T-cell (primary cell): ENCODE results near the gene PRKACA. TPM values are rescaled to one million over a fixed set of nuclear protein-coding genes. Genes with fewer than 3 reads are reported as not detected.
A peak's percentile ranks its signal among the peaks of the same experiment; 100 is the strongest.

Experiments
- ATAC-seq, 4 experiments: fragments of 200-7000 bp in 3 of 4; fragments of 150-1000 bp in 1 of 4; cut with Tn5 transposase; replicated peaks in 1 of 4; 1 replicate in 3 of 4; 2 replicates in 1 of 4; pipeline ENCODE4 v1.10.0; 2021; ENCODE audit warnings: moderate library complexity in 3 of 4, mild to moderate bottlenecking in 2 of 4, moderate number of reproducible peaks in 1 of 4
- CTCF ChIA-PET, 2 donors: fragments of 300-600 bp; sonication (Branson Sonifier 250); formaldehyde crosslinking; loops; one replicate each; lab custom pipeline; 2022; ENCODE audit warnings: antibody characterized with exemption in 2 of 2; lab: Charles Lee
- POLR2A ChIA-PET, 2 donors: fragments of 300-600 bp; sonication (Branson Sonifier 250); formaldehyde crosslinking; loops; one replicate each; lab custom pipeline; 2022; ENCODE audit warnings: antibody characterized with exemption in 2 of 2; lab: Charles Lee
- DNase-seq, 35 experiments: peaks; one replicate each; pipeline versions ENCODE4 v3.0.0 to v3.0.0-alpha.2; 2013 to 2023
- H3K27ac ChIP-seq: one replicate; pipeline ENCODE4 v1.5.1; 2013; ENCODE audit warnings: low read length
- H3K27me3 ChIP-seq, 2 experiments: replicated peaks in 1 of 2; 1 replicate in 1 of 2; 2 replicates in 1 of 2; pipeline versions ENCODE4 v1.6.1 to v1.7.0; 2013; ENCODE audit warnings: low read length in 1 of 2, mixed read lengths in 1 of 2; ENCODE audit not compliant: control insufficient read depth in 2 of 2, insufficient read depth in 2 of 2; ENCODE audit errors: extremely low read depth in 1 of 2
- H3K36me3 ChIP-seq, 2 donors: 1 replicate in 1 of 2; 2 replicates in 1 of 2; pipeline versions ENCODE4 v1.6.1 to v1.7.0; 2013; ENCODE audit warnings: low read length in 1 of 2; ENCODE audit not compliant: control insufficient read depth in 2 of 2, insufficient read depth in 1 of 2; ENCODE audit errors: extremely low read depth in 1 of 2
- H3K4me1 ChIP-seq, 2 experiments: 1 replicate in 1 of 2; 2 replicates in 1 of 2; pipeline versions ENCODE4 v1.6.1 to v1.7.0; 2013; ENCODE audit warnings: low read length in 2 of 2, mixed read lengths in 1 of 2; ENCODE audit not compliant: insufficient read depth in 2 of 2, control insufficient read depth in 1 of 2; ENCODE audit errors: extremely low read depth in 1 of 2
- H3K4me3 ChIP-seq, 2 donors: 1 replicate in 1 of 2; 2 replicates in 1 of 2; pipeline versions ENCODE4 v1.5.1 to v1.7.0; 2013; ENCODE audit warnings: mild to moderate bottlenecking in 2 of 2, low read length in 1 of 2, moderate library complexity in 1 of 2; ENCODE audit not compliant: control insufficient read depth in 1 of 2; ENCODE audit errors: extremely low read depth in 1 of 2
- H3K9me3 ChIP-seq: 2 replicates; pipeline ENCODE4 v1.7.0; 2013
- H3K27ac Mint-ChIP-seq, 2 donors: one replicate each; pipeline ENCODE4 v1.8.0; 2020 to 2021; ENCODE audit warnings: mild to moderate bottlenecking in 2 of 2, mixed read lengths in 2 of 2
- H3K27me3 Mint-ChIP-seq, 2 donors: one replicate each; pipeline ENCODE4 v1.8.0; 2021 to 2022; ENCODE audit warnings: mixed read lengths in 2 of 2
- H3K36me3 Mint-ChIP-seq: one replicate; pipeline ENCODE4 v1.8.0; 2021; ENCODE audit warnings: mixed read lengths
- H3K4me1 Mint-ChIP-seq, 3 donors: one replicate each; pipeline ENCODE4 v1.8.0; 2020 to 2022; ENCODE audit warnings: mixed read lengths in 3 of 3, mild to moderate bottlenecking in 1 of 3
- H3K4me3 Mint-ChIP-seq, 3 donors: one replicate each; pipeline ENCODE4 v1.8.0; 2020 to 2022; ENCODE audit warnings: mild to moderate bottlenecking in 3 of 3, mixed read lengths in 3 of 3, moderate library complexity in 3 of 3
- H3K9me3 Mint-ChIP-seq, 3 donors: one replicate each; pipeline ENCODE4 v1.8.0; 2020 to 2022; ENCODE audit warnings: mixed read lengths in 3 of 3
- WGBS: methylation state at CpG from one replicate; pipeline ENCODE4 v1.1.5; 2013; ENCODE audit warnings: missing lambda C conversion rate; ENCODE audit not compliant: insufficient coverage; 5-methylcytosine and 5-hydroxymethylcytosine counted together
- total RNA-seq, 35 experiments: library from RNA in 6 of 35; stranded (reverse) in 6 of 35; fragments of 120-200 nt in 1 of 35; gene quantifications; one replicate each; pipeline versions ENCODE4 v1.2.1 to v1.2.4 and lab custom pipeline; 2013 to 2026

The PRKACA gene
- total RNA-seq, 5 donors from 2014 or later (not counting 1 experiment from before 2014, with no cell fraction given) = 43.0 to 53.5 (median 48.9) TPM

- ChIA-PET CTCF (interaction anchor here in 1 of 2 donors (0.5 kb wide), 1 partner anchor 15 kb away, joined by 6 read pairs; no protein-coding TSS in a partner anchor), POLR2A (no interaction called here)
- H3K4me3 ChIP-seq = no peak overlapping the region
- DNase-seq (no peak), ATAC-seq (no peak)
- H3K9me3 Mint-ChIP-seq = no peaks in the 10 kb centered on the region
- no peak overlapping the region for H3K4me3 Mint-ChIP-seq
- H3K36me3 Mint-ChIP-seq = no peaks in the 10 kb centered on the region
- H3K27ac ChIP-seq = no peak overlapping the region
- H3K27me3 Mint-ChIP-seq = peaks cover 19 to 33% of the 10 kb centered on the region in 2 donors
- no peak overlapping the region for H3K27ac Mint-ChIP-seq
- no peaks in the 10 kb centered on the region for H3K36me3 ChIP-seq
- peaks cover 4 to 53% of the 10 kb centered on the region in 2 experiments for H3K27me3 ChIP-seq
- H3K9me3 ChIP-seq = no peaks in the 10 kb centered on the region
- 88% methylated on average over 4 of the region's 5 CpGs for WGBS
- peaks cover 3 to 20% of the 10 kb centered on the region in 2 experiments for H3K4me1 ChIP-seq
- H3K4me1 Mint-ChIP-seq = peaks cover 14 to 21% (median 15%) of the 10 kb centered on the region in 3 donors
These were observed 55.1 kb downstream of the PRKACA start for GRCh38 chr19:14062558-14062855.

- Mint-ChIP-seq H3K9me3 (no peaks in the 10 kb centered on the region), H3K4me3 (no peak within 1 kb of the TSS), H3K36me3 (no peaks in the 10 kb centered on the region), H3K4me1 (peaks cover 14 to 21% (median 16%) of the 10 kb centered on the region in 3 donors), H3K27me3 (peaks cover 19 to 33% of the 10 kb centered on the region in 2 donors), H3K27ac (no peak within 1 kb of the TSS)
- Histone ChIP-seq H3K27me3 (peaks cover 4 to 56% of the 10 kb centered on the region in 2 experiments), H3K4me3 (no peak within 1 kb of the TSS), H3K9me3 (no peaks in the 10 kb centered on the region), H3K27ac (no peak within 1 kb of the TSS), H3K36me3 (no peaks in the 10 kb centered on the region), H3K4me1 (peaks cover 3 to 24% of the 10 kb centered on the region in 2 experiments)
- 88% methylated on average over 11 of the region's 19 CpGs for WGBS
- ATAC-seq (no peak), DNase-seq (no peak)
- ChIA-PET POLR2A (no interaction called here), CTCF (interaction anchor here (0.5 kb wide), 2 partner anchors 15 to 91 kb away, joined by 6 to 9 read pairs; no protein-coding TSS in a partner anchor)
These were observed 55.6 kb downstream of the PRKACA start, which contains the start of gene PALM3 for GRCh38 chr19:14061751-14062557. TSS of gene PALM3 (minus strand) at chr19:14062076. CDS start at chr19:14061980, 96 bp downstream.

GRCh38 chr19:14061081-14061749 lies 56.3 kb downstream of the PRKACA start:
- Histone ChIP-seq H3K4me1 (peaks cover 3 to 24% of the 10 kb centered on the region in 2 experiments), H3K9me3 (no peaks in the 10 kb centered on the region), H3K4me3 (no peak overlapping the region), H3K27ac (no peak overlapping the region), H3K27me3 (peaks cover 4 to 60% of the 10 kb centered on the region in 2 experiments), H3K36me3 (no peaks in the 10 kb centered on the region)
- Mint-ChIP-seq H3K36me3 (no peaks in the 10 kb centered on the region), H3K27me3 (peaks cover 19 to 33% of the 10 kb centered on the region in 2 donors), H3K4me1 (peaks cover 14 to 23% (median 16%) of the 10 kb centered on the region in 3 donors), H3K27ac (no peak overlapping the region), H3K9me3 (no peaks in the 10 kb centered on the region), H3K4me3 (no peak overlapping the region)
- ATAC-seq (no peak), DNase-seq (no peak)
- WGBS = 40% methylated on average over 1 of the region's 9 CpGs
- POLR2A ChIA-PET = interaction anchor here in 1 of 2 donors (0.5 kb wide), 1 partner anchor 16 kb away, joined by 7 read pairs; no protein-coding TSS in a partner anchor
- CTCF ChIA-PET = interaction anchor here (0.6 kb wide), 4 partner anchors 17 to 173 kb away, joined by 4 to 6 read pairs (median 4); no protein-coding TSS in a partner anchor

GRCh38 chr19:14059652-14060155 lies 57.9 kb downstream of the PRKACA start:
- WGBS = 65% methylated on average over 5 of the region's 8 CpGs
- H3K4me1 Mint-ChIP-seq = peaks cover 14 to 24% (median 23%) of the 10 kb centered on the region in 3 donors
- H3K27me3 ChIP-seq = peaks cover 4 to 61% of the 10 kb centered on the region in 2 experiments
- CTCF ChIA-PET = interaction anchor here (1.0 to 1.7 kb wide), 6 partner anchors 10 to 77 kb away, joined by 3 to 6 read pairs (median 4); partner anchors contain the start of gene ASF1B (in 1 of the 2)
- POLR2A ChIA-PET = interaction anchor here in 1 of 2 donors (0.6 kb wide), 1 partner anchor 12 kb away, joined by 4 read pairs; no protein-coding TSS in a partner anchor
- no peak for ATAC-seq
- H3K4me1 ChIP-seq = peaks cover 3 to 24% of the 10 kb centered on the region in 2 experiments
- DNase-seq = no peak
- H3K36me3 Mint-ChIP-seq = no peaks in the 10 kb centered on the region
- no peak overlapping the region for H3K27ac Mint-ChIP-seq
- H3K4me3 Mint-ChIP-seq = peak overlapping the region in 1 of 3 donors; percentile 35
- no peaks in the 10 kb centered on the region for H3K9me3 Mint-ChIP-seq
- no peaks in the 10 kb centered on the region for H3K9me3 ChIP-seq
- no peak overlapping the region for H3K27ac ChIP-seq
- H3K36me3 ChIP-seq = no peaks in the 10 kb centered on the region
- H3K4me3 ChIP-seq = no peak overlapping the region
- peaks cover 19 to 33% of the 10 kb centered on the region in 2 donors for H3K27me3 Mint-ChIP-seq

GRCh38 chr19:14059093-14059480 lies 58.5 kb downstream of the PRKACA start:
- Mint-ChIP-seq H3K27ac (no peak overlapping the region), H3K9me3 (no peaks in the 10 kb centered on the region), H3K27me3 (peaks cover 19 to 33% of the 10 kb centered on the region in 2 donors), H3K4me1 (peaks cover 14 to 28% (median 23%) of the 10 kb centered on the region in 3 donors), H3K4me3 (peak overlapping the region; percentile 21 to 75 (median 37)), H3K36me3 (no peaks in the 10 kb centered on the region)
- Histone ChIP-seq H3K4me1 (peaks cover 3 to 24% of the 10 kb centered on the region in 2 experiments), H3K9me3 (no peaks in the 10 kb centered on the region), H3K27ac (no peak overlapping the region), H3K36me3 (no peaks in the 10 kb centered on the region), H3K4me3 (no peak overlapping the region), H3K27me3 (peaks cover 4 to 61% of the 10 kb centered on the region in 2 experiments)
- peak in 1 of 4 experiments; percentile 61 for ATAC-seq
- CTCF ChIA-PET = interaction anchor here (0.6 to 1.7 kb wide), 11 partner anchors 10 to 125 kb away, joined by 3 to 6 read pairs (median 3); partner anchors contain the start of gene ASF1B (in 1 of the 2)
- peak in 26 of 35 experiments; percentile 5 to 72 (median 45) for DNase-seq
- WGBS = 0% methylated on average over 9 of the region's 15 CpGs
- POLR2A ChIA-PET = interaction anchor here in 1 of 2 donors (0.5 kb wide), 1 partner anchor 10 kb away, joined by 10 read pairs; no protein-coding TSS in a partner anchor
